ENCODE measurements around the gene SYNPO2. TPM values are rescaled to one million over a fixed set of nuclear protein-coding genes. Genes with fewer than 3 reads are reported as not detected.

Gene SYNPO2
- total RNA-seq (2014; rRNA removed), result 0.04 and 0.06 TPM in 2 replicates
- percentile 14 among the genes with signal in this experiment for Bru-seq, nascent RNA
- BruChase-seq, experiment 1, labeled RNA remaining after a 6-hour chase, result percentile 12 among the genes with signal in this experiment
- percentile 16 among the genes with signal in this experiment for BruChase-seq, experiment 2, labeled RNA remaining after a 2-hour chase
- long read RNA-seq, result 0 reads

DNA sequence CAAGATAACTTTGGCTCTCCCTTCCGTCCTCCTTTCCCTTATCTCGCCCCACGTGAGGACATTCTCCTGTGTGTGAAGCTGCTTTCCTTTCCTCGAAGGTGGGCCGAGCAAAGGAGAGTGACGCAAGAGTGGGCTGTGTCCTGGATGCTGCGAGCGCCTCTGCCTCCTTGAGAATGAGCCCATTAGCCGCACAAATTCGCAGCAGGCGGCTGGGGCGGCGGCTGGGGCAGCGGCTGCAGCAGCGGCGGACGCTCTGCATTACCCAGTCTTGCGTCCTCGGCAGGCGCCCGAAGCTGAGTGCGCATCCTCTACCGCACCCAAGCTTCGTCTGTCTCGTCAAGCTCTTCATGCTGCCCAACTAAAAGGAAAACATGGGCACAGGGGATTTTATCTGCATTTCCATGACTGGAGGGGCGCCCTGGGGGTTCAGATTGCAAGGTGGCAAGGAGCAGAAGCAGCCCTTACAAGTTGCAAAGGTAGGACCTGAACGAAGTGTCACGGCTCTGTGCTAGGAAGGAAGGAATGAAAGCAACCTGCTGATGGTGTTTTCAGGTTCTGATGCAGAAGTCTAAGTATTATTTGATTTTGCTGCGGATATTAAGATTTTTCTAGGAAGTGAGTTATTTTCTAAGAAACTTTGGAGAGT is at the start of gene SYNPO2:
SYNPO2 (plus strand) TSS at position 189 of the 646 bp plus-strand sequence; CDS start at position 372, 183 bp downstream.
- no peaks in the 10 kb centered on the region for H3K27me3 ChIP-seq (ENCODE audit: low read length)
- no peaks in the 10 kb centered on the region for H3K9me3 ChIP-seq (ENCODE audit: low read length)
- 0 out of 2 replicates have a peak, but pooled peaks cover 5% of the 10 kb centered on the region for H3K4me1 ChIP-seq (ENCODE audit: insufficient read depth, low read length)
- DNase-seq (peak; percentile 59), ATAC-seq (peak; percentile 97)
- no peaks in the 10 kb centered on the region for H3K79me2 ChIP-seq (ENCODE audit: low read length)
- no peak within 1 kb of the TSS for H3K9ac ChIP-seq (ENCODE audit: low read length)
- no peaks in the 10 kb centered on the region for H3K36me3 ChIP-seq (ENCODE audit: low read depth, low read length)
- no peaks in the 10 kb centered on the region for H3K9me2 ChIP-seq (replicated peaks; ENCODE audit: low read length)
- H3K4me3 ChIP-seq (ENCODE audit: low read length), result peak within 1 kb of the TSS; percentile 68
- TF ChIP-seq EZH2 (IDR thresholded peaks at IDR 0.05; ENCODE audit: low read length, unreplicated experiment), result no peak
- TF ChIP-seq, protein P1, sequence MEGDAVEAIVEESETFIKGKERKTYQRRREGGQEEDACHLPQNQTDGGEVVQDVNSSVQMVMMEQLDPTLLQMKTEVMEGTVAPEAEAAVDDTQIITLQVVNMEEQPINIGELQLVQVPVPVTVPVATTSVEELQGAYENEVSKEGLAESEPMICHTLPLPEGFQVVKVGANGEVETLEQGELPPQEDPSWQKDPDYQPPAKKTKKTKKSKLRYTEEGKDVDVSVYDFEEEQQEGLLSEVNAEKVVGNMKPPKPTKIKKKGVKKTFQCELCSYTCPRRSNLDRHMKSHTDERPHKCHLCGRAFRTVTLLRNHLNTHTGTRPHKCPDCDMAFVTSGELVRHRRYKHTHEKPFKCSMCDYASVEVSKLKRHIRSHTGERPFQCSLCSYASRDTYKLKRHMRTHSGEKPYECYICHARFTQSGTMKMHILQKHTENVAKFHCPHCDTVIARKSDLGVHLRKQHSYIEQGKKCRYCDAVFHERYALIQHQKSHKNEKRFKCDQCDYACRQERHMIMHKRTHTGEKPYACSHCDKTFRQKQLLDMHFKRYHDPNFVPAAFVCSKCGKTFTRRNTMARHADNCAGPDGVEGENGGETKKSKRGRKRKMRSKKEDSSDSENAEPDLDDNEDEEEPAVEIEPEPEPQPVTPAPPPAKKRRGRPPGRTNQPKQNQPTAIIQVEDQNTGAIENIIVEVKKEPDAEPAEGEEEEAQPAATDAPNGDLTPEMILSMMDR (conservative IDR thresholded peaks at IDR 0.05; ENCODE audit: low read depth, low read length), result no peak
- TF ChIP-seq EZH2phosphoT487 (IDR thresholded peaks at IDR 0.05; ENCODE audit: borderline replicate concordance, low read length), result no peak
- no TSS peak for BruUV-seq (replicated peaks)
- peak within 1 kb of the TSS; percentile 87 for H2AFZ ChIP-seq (ENCODE audit: low read length)
- intact Hi-C loops (cut with micrococcal nuclease), result loop anchor here (5.0 kb wide), 1 partner anchor 61 kb away; no protein-coding TSS in a partner anchor
- ChIA-PET CTCF (no interaction called here), POLR2A (ENCODE audit: unreplicated experiment) (interaction anchor here (0.6 to 1.2 kb wide), 2 partner anchors 54 to 63 kb away, joined by 5 to 6 read pairs; no protein-coding TSS in a partner anchor)
- H3K27ac ChIP-seq (ENCODE audit: low read length), result no peak within 1 kb of the TSS
- peak within 1 kb of the TSS; percentile 88 for H3K4me2 ChIP-seq (ENCODE audit: low read length)
- no peaks in the 10 kb centered on the region for H4K20me1 ChIP-seq (ENCODE audit: low read length)
- no peaks in the 10 kb centered on the region for H3F3A ChIP-seq (ENCODE audit: low read length, unreplicated experiment)

GRCh38 chr4:118839221-118839927 is 49.3 kb upstream of the SYNPO2 start:
- Histone ChIP-seq H3K9ac (ENCODE audit: low read length) (no peak overlapping the region), H3F3A (ENCODE audit: low read length, unreplicated experiment) (peaks cover 4% of the 10 kb centered on the region), H3K4me1 (ENCODE audit: insufficient read depth, low read length) (peaks cover 33% of the 10 kb centered on the region), H3K27ac (ENCODE audit: low read length) (no peak overlapping the region), H3K4me2 (ENCODE audit: low read length) (no peak overlapping the region), H3K4me3 (ENCODE audit: low read length) (no peak overlapping the region), H3K9me3 (ENCODE audit: low read length) (no peaks in the 10 kb centered on the region), H3K9me2 (replicated peaks; ENCODE audit: low read length) (no peaks in the 10 kb centered on the region), H4K20me1 (ENCODE audit: low read length) (no peaks in the 10 kb centered on the region), H3K27me3 (ENCODE audit: low read length) (no peaks in the 10 kb centered on the region), H3K79me2 (ENCODE audit: low read length) (peaks cover 14% of the 10 kb centered on the region), H3K36me3 (ENCODE audit: low read depth, low read length) (no peaks in the 10 kb centered on the region), H2AFZ (ENCODE audit: low read length) (no peak overlapping the region)
- POLR2A ChIA-PET (ENCODE audit: unreplicated experiment), result no interaction called here
- no peak for ATAC-seq
- no TSS peak for BruUV-seq (replicated peaks)
- no peak for DNase-seq
- intact Hi-C loops (cut with micrococcal nuclease), result loop anchor here (5.0 kb wide), 1 partner anchor 128 kb away; no protein-coding TSS in a partner anchor
- TF ChIP-seq, protein P1 (conservative IDR thresholded peaks at IDR 0.05; ENCODE audit: low read depth, low read length), result no peak
- no peak for TF ChIP-seq EZH2phosphoT487 (IDR thresholded peaks at IDR 0.05; ENCODE audit: borderline replicate concordance, low read length)
- CTCF ChIA-PET, result no interaction called here
